ENCODE results near the gene ENGASE.

The ENGASE gene

GRCh38 chr17:79053251-79053925 lies 21.2 kb upstream of the ENGASE start:
- TF ChIP-seq CTCF (IDR thresholded peaks at IDR 0.05; ENCODE audit: control insufficient read depth, insufficient read depth, low read depth, low read length, missing control alignments), result no peak
- no peak overlapping the region for H3K4me3 ChIP-seq (ENCODE audit: control insufficient read depth, low read depth, low read length)
- no peak for DNase-seq (ENCODE audit: low read depth)

GRCh38 chr17:79054200-79054960 lies 20.2 kb upstream of the ENGASE start:
- no peak for TF ChIP-seq CTCF (IDR thresholded peaks at IDR 0.05; ENCODE audit: control insufficient read depth, insufficient read depth, low read depth, low read length, missing control alignments)
- DNase-seq (ENCODE audit: low read depth), result no peak
- no peak overlapping the region for H3K4me3 ChIP-seq (ENCODE audit: control insufficient read depth, low read depth, low read length)

- no peak for DNase-seq (ENCODE audit: low read depth)
- TF ChIP-seq CTCF (IDR thresholded peaks at IDR 0.05; ENCODE audit: control insufficient read depth, insufficient read depth, low read depth, low read length, missing control alignments), result no peak
- H3K4me3 ChIP-seq (ENCODE audit: control insufficient read depth, low read depth, low read length), result no peak overlapping the region
These were observed 19.4 kb upstream of the ENGASE start for GRCh38 chr17:79055197-79055596.

GRCh38 chr17:79057737-79058385 lies 16.8 kb upstream of the ENGASE start:
- TF ChIP-seq CTCF (IDR thresholded peaks at IDR 0.05; ENCODE audit: control insufficient read depth, insufficient read depth, low read depth, low read length, missing control alignments), result no peak
- no peak for DNase-seq (ENCODE audit: low read depth)
- no peak overlapping the region for H3K4me3 ChIP-seq (ENCODE audit: control insufficient read depth, low read depth, low read length)

- no peak overlapping the region for H3K4me3 ChIP-seq (ENCODE audit: control insufficient read depth, low read depth, low read length)
- no peak for DNase-seq (ENCODE audit: low read depth)
- TF ChIP-seq CTCF (IDR thresholded peaks at IDR 0.05; ENCODE audit: control insufficient read depth, insufficient read depth, low read depth, low read length, missing control alignments), result no peak
These were observed 11.9 kb upstream of the ENGASE start for GRCh38 chr17:79062691-79063090.

GRCh38 chr17:79064026-79064425 lies 10.6 kb upstream of the ENGASE start:
- no peak overlapping the region for H3K4me3 ChIP-seq (ENCODE audit: control insufficient read depth, low read depth, low read length)
- no peak for DNase-seq (ENCODE audit: low read depth)

More at GRCh38 chr17:79064026-79064425, 10.6 kb upstream of the ENGASE start:
- no peak for TF ChIP-seq CTCF (IDR thresholded peaks at IDR 0.05; ENCODE audit: control insufficient read depth, insufficient read depth, low read depth, low read length, missing control alignments)
